RWPE2 (cell line): ENCODE results near the gene CTTN.

ENCODE experiments used
- ATAC-seq: fragments of 200-7000 bp; cut with Tn5 transposase; 3 replicates; pipeline ENCODE4 v1.9.1; 2021; ENCODE audit warnings: low read depth
- DNase-seq: peaks from one replicate; pipeline ENCODE4 v3.0.0-alpha.2; 2020; ENCODE audit warnings: low spot score
- H3K27ac ChIP-seq: fragments of 450-650 bp; 2 replicates; pipeline ENCODE4 v1.5.1; 2017; ENCODE audit warnings: mild to moderate bottlenecking; ENCODE audit not compliant: poor library complexity, severe bottlenecking
- H3K27me3 ChIP-seq: fragments of 250-450 bp; sonication (Bioruptor Pico); 2 replicates; pipeline ENCODE4 v1.5.1; 2021; ENCODE audit warnings: mild to moderate bottlenecking, moderate library complexity; ENCODE audit not compliant: insufficient read depth, poor library complexity, severe bottlenecking
- H3K36me3 ChIP-seq: fragments of 250-450 bp; sonication (Bioruptor Pico); 2 replicates; pipeline ENCODE4 v1.5.1; 2020; ENCODE audit warnings: low read depth, mild to moderate bottlenecking, moderate library complexity
- H3K4me1 ChIP-seq: fragments of 250-450 bp; sonication (Bioruptor Pico); 2 replicates; pipeline ENCODE4 v1.5.1; 2021; ENCODE audit warnings: mild to moderate bottlenecking, moderate library complexity; ENCODE audit not compliant: insufficient read depth, poor library complexity, severe bottlenecking
- H3K4me3 ChIP-seq: fragments of 250-450 bp; sonication (Bioruptor Pico); 2 replicates; pipeline ENCODE4 v1.5.1; 2021; ENCODE audit warnings: mild to moderate bottlenecking, moderate library complexity; ENCODE audit not compliant: severe bottlenecking
- H3K9me3 ChIP-seq: fragments of 250-450 bp; sonication (Bioruptor Pico); 2 replicates; pipeline ENCODE4 v1.5.1; 2021; ENCODE audit warnings: mild to moderate bottlenecking, moderate library complexity; ENCODE audit not compliant: severe bottlenecking
- TF ChIP-seq, protein P1 (sequence below): fragments of 450-650 bp; IDR thresholded peaks from one replicate; pipeline ENCODE4 v1.5.1; 2017; ENCODE audit warnings: mild to moderate bottlenecking, moderate library complexity; ENCODE audit not compliant: poor library complexity, severe bottlenecking

Gene CTTN

DNA sequence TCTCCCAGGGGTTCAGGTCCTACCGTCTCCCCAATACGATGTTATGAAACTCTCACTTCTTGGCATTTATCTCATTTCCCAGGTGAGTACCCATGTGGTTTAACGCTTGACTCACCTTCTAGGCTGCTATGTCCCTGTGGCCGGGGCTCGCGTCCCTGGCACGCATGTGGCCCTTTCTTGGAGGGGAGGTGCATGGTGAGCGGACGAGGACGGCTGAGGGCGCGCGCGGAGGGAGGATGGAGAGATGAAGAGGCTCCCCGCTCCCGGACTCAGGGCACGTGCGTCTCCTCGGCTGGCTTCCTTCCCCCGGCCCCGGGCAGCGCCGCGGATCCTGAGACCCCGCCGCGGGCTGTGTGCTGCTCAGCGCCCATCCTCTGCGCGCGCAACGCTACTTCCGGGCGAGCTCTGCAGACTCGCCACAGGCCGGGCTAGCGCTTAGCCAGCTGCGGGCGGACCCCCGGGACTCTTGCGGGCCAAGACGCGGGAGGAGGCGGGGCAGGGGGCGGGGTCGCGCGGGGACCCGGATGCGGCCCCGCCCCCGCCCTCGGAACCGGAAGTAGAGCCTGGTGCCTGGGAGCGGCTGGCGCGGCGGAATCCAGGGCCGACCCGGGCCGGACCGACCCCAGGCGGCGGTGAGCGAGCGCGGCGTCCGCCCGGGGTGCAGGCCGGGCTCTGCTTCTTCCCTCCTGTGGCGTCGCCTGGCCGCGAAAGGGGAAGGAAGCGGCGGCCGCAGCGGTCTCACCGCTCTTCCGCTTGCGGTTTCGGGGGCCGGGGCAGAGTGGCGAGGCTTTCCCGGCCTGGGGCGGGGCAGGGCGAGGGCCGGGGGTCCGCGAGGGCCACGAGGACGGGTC, at the start of gene CTTN:
CTTN (plus strand) TSS at position 547 of the 851 bp plus-strand sequence. CDS start 8,769 bp downstream, outside the sequence.
- peaks cover 19% of the 10 kb centered on the region for H3K4me1 ChIP-seq
- peak within 1 kb of the TSS; percentile 69 for H3K4me3 ChIP-seq
- TF ChIP-seq, protein P1, sequence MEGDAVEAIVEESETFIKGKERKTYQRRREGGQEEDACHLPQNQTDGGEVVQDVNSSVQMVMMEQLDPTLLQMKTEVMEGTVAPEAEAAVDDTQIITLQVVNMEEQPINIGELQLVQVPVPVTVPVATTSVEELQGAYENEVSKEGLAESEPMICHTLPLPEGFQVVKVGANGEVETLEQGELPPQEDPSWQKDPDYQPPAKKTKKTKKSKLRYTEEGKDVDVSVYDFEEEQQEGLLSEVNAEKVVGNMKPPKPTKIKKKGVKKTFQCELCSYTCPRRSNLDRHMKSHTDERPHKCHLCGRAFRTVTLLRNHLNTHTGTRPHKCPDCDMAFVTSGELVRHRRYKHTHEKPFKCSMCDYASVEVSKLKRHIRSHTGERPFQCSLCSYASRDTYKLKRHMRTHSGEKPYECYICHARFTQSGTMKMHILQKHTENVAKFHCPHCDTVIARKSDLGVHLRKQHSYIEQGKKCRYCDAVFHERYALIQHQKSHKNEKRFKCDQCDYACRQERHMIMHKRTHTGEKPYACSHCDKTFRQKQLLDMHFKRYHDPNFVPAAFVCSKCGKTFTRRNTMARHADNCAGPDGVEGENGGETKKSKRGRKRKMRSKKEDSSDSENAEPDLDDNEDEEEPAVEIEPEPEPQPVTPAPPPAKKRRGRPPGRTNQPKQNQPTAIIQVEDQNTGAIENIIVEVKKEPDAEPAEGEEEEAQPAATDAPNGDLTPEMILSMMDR = no peak
- peak within 1 kb of the TSS; percentile 89 for H3K27ac ChIP-seq
- ATAC-seq (peak; percentile 67), DNase-seq (peak; percentile 86)
- no peaks in the 10 kb centered on the region for H3K9me3 ChIP-seq
- peaks cover 35% of the 10 kb centered on the region for H3K36me3 ChIP-seq
- H3K27me3 ChIP-seq = no peaks in the 10 kb centered on the region

DNA sequence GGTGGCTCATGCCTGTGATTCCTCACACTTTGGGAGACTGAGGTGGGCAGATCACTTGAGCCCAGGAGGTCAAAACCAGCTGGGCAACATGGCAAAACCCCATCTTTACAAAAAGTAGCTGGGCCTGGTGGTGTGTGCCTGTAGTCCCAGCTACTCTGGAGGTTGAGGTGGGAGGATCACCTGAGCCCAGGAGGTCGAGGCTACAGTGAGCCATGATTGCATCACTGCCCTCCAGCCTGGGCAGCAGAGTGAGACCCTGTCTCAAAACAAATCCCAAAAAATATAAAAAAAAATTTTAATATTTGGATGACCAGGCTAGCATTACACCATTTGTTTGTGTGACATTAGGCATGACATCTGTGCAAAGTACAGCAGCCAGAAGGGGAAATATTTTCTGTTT, 49.7 kb upstream of the CTTN start:
- Histone ChIP-seq H3K4me3 (no peak overlapping the region), H3K9me3 (no peaks in the 10 kb centered on the region), H3K27ac (no peak overlapping the region), H3K4me1 (no peaks in the 10 kb centered on the region), H3K36me3 (peaks cover 52% of the 10 kb centered on the region), H3K27me3 (no peaks in the 10 kb centered on the region)
- no peak for DNase-seq
- ATAC-seq = no peak
- TF ChIP-seq, protein P1 = no peak

DNA sequence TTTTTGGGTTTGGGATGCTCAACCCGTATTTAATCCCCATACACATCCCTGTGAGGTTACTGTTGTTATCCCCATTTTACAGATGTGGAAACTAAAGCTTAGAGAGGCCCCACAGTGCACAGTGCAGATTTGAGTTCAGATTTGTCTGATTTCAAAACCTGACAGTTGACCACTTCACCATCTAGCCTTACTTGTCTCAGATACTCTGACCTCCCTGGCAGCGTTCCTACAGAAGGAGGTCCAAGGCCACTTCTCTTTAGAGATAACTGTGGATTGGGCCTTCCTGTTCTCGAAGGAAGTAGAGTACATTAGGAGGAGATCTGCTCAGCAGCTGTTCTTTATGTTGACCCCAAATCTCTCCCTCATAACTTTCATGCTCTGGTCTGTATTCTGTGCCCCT, 46.7 kb upstream of the CTTN start:
- no peaks in the 10 kb centered on the region for H3K27me3 ChIP-seq
- peaks cover 63% of the 10 kb centered on the region for H3K36me3 ChIP-seq
- H3K4me3 ChIP-seq = no peak overlapping the region
- H3K9me3 ChIP-seq = no peaks in the 10 kb centered on the region
- DNase-seq = no peak
- ATAC-seq = no peak
- no peaks in the 10 kb centered on the region for H3K4me1 ChIP-seq
- TF ChIP-seq, protein P1 = no peak
- H3K27ac ChIP-seq = no peak overlapping the region

DNA sequence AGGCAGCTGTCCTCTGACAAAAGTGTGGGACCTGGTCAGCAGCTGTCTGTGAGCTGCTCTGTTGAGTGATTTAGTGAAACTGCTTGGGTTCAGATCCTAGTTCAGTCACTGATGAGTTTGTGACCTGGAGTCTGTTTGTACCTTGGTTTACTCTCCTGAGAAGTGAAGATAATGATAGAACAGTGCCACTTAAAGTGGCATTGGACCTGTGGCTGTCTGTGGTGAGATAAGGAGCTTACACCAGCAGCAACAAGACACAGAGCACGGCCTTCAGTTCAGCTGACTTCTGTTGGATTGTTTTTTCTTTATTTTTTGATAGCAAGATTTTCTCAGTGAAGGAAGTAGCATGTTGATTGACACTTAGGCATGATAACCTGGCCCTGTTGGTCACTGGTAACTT, 46.2 kb upstream of the CTTN start:
- H3K9me3 ChIP-seq = no peaks in the 10 kb centered on the region
- no peak overlapping the region for H3K27ac ChIP-seq
- TF ChIP-seq, protein P1 = no peak
- DNase-seq (no peak), ATAC-seq (no peak)
- no peaks in the 10 kb centered on the region for H3K4me1 ChIP-seq
- no peak overlapping the region for H3K4me3 ChIP-seq
- peaks cover 62% of the 10 kb centered on the region for H3K36me3 ChIP-seq
- H3K27me3 ChIP-seq = no peaks in the 10 kb centered on the region

DNA sequence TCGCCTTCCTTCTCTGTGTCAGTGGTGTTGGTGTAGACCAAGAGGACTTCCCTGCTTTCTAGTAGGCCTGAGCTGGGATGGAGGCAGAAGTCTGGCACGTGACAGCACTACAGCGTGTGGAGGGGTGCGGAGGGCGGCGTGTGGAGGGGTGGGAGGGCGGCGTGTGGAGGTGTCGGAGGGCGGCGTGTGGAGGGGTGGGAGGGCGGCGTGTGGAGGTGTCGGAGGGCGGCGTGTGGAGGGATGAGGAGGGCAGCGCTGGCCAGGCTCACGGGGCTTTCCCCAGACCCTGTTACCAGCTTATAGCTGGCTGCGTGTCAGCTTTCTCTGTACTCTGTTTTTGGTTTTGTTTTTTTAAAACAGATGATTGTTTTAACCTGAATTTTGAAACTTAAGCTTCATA, 45.7 kb upstream of the CTTN start:
- H3K4me1 ChIP-seq = no peaks in the 10 kb centered on the region
- H3K9me3 ChIP-seq = no peaks in the 10 kb centered on the region
- ATAC-seq = no peak
- H3K4me3 ChIP-seq = no peak overlapping the region
- no peak for DNase-seq
- TF ChIP-seq, protein P1 = no peak
- H3K36me3 ChIP-seq = peaks cover 60% of the 10 kb centered on the region
- no peak overlapping the region for H3K27ac ChIP-seq
- H3K27me3 ChIP-seq = no peaks in the 10 kb centered on the region
